Fibroblast of skin of scalp (primary cell): Measurements from ENCODE around the gene CHST15.

Experiments used
- DNase-seq: peaks from one replicate; pipeline ENCODE4 v3.0.0-alpha.2; 2013

The CHST15 gene

DNA sequence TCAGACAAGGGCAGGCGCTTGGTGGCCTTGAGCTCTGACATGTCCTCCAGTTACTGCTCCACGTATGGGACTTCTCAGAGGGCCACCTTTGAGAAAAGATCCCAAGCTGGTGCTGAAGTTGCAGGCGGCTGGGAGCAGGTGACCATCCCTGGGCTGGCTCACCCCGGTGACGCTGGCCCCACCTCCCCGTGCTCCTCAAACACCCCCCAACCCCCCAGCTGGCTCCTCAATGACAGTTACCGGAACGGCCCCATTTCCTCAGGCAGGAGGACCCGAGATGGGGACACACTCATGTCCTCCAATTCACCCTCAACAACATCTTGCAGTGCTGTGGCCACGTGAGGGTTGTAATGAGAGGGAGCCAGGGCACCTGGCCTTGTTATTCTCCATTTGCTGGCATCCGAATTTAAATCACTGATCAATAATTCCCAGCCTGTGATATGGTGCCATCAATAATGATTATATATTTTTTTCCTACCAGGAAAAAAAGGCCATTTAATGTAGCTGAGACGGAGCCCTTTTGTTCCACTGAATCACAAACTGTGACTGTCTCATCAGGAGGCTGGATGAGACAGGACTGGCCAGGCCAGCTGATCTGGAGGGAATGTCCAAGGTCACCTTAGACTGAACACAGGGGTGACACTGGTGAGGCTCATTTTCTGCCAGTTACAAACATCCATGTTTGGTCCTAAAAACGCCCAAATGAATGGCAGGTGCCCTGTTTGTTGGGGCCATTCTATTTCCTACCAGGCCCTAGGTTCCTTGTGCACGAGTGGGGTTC is 64.5 kb downstream of the CHST15 start:
- no peak for DNase-seq

DNA sequence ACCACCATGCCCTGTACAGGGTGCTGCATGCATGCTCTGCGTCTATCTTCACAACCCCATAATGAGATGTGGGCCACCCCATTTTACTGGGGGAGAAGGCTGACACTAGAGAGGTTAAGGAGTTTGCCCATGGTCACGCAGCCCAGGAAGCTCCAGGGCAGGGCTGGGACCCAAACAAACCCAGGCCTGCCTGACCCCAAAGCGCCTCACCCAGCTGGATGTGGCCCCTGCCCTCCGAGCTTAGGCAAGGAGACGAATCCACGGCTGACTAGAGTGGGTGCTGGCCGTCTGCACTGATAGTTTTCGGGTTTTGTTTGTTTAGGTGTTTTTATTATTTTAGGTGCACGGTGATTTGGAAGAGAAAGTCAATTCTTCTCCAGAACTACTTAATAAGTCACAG is 65.7 kb downstream of the CHST15 start:
- DNase-seq = no peak

- no peak for DNase-seq
These were observed 66.3 kb downstream of the CHST15 start for GRCh38 chr10:124027031-124027611.

- DNase-seq = no peak
These were observed 66.8 kb downstream of the CHST15 start for GRCh38 chr10:124026589-124026939.

- peak; percentile 42 for DNase-seq
These were observed 67.5 kb downstream of the CHST15 start for GRCh38 chr10:124025660-124026588.

- no peak for DNase-seq
These were observed 68.2 kb downstream of the CHST15 start for GRCh38 chr10:124025152-124025551.

GRCh38 chr10:124022066-124022465 is 71.3 kb downstream of the CHST15 start:
- DNase-seq = no peak

DNA sequence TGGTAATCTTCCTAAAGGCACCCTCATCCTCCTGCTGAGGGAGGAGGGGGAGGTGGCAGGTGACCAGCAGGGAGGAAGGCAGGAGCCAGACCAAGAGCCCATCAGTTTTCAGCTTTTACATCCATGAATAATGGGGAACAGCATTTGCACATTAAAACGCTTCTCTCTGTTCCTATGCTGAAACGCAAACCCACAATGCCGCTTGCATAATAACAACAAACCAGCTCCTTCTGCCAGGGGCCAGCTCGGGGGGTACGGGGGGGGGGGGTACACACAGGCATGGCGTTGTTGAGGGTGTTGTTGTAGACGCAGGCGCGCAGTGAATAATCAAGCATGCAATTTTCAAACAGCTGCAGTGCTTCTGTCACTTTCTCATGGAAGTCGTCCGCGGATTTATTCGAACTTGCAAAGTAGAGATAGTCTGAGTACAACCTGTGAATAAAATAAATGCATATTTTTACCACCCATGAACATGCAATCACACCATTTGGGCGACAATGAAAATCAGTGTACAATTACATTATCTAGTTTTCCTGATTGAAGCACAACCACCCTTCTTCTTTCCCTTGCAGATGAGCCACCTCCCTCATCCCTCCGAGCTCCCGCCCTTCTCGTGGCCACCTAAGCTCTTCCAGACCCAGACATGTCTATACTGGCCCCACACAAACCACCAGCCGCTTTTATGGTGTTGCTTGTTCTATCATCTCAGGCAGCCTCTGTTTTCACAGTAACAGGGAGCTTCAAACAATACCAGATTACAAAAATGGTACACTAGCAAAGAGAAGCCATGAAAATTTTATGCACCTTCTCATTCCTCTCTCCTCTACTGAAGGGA is 72.2 kb downstream of the CHST15 start:
- DNase-seq = no peak

DNA sequence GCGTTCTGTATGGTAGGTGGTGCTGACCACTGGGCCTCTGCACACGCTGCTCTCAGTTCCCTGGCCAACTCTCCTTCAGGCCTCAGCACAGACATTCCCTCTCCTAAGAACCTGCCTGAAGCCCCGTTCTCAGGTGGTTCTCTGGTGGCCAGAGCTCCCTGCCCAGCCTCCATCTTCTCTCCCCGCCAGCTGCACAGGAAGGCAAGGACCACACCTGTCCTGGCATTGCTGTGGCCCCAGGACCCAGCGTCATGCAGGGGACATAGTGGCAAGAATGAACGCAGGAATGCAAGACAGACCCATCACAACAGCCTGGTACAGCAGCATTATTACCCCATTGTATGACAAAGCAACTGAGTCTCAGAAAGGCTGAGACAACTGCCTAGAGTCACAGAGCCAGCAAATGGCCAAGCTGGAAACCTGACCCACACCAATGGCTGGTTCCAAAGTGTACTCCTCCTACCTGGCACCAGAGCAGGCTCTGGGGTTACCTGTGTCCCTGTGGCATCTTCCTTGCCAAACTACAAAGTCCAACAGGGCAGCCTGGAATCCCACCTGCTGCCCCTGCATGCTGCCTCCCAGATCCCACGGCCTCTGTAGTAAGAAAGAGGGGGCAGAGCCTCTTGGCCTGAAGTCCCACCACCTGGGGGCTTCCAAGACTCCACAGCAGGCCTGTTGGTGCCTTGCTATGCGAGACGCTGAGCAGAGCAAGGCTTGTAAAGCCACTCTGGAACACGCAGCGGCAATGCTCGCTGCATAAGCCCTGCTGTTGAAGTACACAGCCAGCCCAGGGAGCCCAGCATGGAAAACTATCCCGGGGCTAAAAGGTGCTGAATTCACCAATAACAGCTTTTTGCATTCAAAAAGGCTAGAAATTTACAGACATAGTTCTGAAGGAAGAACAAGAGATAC is 73.3 kb downstream of the CHST15 start:
- no peak for DNase-seq

- no peak for DNase-seq
These were observed 74.4 kb downstream of the CHST15 start for GRCh38 chr10:124018886-124019525.

DNA sequence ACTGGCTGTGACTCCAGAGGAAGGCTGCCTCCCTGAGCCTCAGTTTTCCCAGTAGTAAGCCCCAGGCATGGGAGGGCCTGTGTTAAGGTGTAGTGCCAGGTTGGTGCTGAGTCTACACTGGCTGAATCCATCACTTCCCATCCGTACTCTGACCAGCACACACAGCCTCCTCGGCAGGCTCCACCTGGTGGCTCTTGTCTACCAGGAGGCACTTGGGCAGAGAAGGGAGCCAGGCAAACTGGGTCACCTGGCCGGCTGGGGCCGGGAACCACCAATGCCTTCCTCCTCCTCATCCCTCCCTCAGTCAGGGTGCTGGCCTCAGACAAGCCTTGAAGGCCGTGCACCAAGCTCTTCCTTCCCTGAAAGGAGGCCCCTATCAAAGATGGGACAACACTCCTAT is 75.7 kb downstream of the CHST15 start:
- DNase-seq = no peak

GRCh38 chr10:124016804-124017375 is 76.5 kb downstream of the CHST15 start:
- DNase-seq = no peak

DNA sequence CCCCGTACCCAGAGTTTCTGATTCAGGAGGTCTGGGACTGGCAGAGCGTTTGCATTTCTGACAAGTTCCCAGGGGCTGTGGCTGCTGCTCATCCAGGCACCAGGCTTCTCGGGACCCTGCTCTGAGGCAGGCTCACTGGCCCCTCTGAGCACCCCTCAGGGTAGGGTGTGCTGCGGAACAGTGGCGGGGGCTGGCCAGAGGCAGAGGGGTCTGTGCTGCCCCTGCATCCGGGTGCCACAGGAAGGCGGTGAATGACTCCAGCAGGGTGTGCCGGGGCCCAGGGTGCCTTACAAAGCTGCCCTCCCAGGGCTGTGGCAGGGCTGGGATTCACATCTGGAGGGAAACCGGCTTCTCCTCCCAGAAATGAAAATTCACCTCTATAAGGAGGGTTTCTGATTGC is 77.4 kb downstream of the CHST15 start:
- DNase-seq = no peak

DNA sequence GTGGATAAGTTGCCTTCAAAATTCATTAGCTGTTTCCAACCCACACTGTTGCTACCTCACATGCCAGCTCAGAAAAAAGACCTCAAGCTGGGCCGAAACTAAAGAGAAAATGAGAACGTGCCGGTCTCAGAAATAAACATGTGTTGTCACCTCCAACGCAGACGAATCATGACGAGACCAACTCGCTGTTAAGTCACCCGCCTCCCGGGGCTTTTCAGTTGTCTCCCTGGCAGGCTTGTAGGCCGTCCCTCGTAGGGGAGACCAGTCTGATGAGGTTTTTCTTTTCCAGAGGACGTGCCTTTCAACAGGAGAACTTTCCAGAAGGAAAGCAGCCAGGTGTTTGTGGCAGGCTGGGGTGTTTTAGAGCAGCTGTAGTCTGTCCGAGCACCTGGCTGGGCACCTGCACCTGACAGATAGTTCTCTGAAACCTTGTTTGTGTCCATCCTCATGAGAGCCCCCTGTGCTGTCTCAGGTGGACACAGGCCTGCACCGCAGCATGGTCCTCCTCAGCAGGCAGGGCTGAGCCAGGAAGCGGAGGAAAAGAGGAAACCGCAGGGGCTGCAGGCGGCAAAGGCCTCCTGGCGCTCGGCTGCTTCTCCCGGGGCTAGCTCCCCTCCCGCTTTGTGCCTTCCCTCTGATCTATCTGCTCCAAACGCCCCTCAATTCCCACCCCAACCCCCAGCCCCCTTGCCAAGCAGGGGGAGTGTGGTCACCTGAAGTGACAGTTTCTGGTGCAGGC is 78.8 kb downstream of the CHST15 start:
- DNase-seq = no peak

- no peak for DNase-seq
These were observed 79.5 kb downstream of the CHST15 start for GRCh38 chr10:124013916-124014315.

DNA sequence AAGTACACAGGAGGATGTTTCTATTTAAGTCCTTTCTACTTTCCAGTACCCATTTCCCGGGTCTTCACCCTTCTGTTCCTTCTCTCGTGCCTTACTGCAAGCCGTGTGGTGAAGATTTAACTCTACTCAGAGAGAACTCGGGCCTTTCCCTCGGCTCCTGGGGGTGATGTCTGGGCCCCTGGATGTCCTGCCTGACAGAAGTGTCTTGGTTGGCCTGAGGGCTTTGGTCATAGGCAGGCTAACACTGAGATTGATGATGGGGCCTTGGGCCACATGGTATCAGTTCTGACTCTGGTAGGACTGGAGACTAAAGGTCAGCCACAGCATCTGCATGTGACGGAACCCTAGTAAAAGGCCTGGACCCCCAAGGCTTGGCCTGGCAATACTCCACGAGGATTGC is 80.4 kb downstream of the CHST15 start:
- DNase-seq = no peak

GRCh38 chr10:124012583-124012982 is 80.8 kb downstream of the CHST15 start:
- DNase-seq = no peak

- DNase-seq = no peak
These were observed 81.3 kb downstream of the CHST15 start for GRCh38 chr10:124012066-124012465.

- peak; percentile 15 for DNase-seq
These were observed 81.9 kb downstream of the CHST15 start for GRCh38 chr10:124011464-124011863.
